ENCODE data around the gene YIPF5.

YIPF5 gene

GRCh38 chr5:144192661-144193060 lies 22.2 kb upstream of the YIPF5 start:
- DNase-seq (ENCODE audit: low spot score in 2 of 2) (no peak), ATAC-seq (no peak)
- peaks cover 15% of the 10 kb centered on the region for H3K36me3 Mint-ChIP-seq
- H3K9me3 Mint-ChIP-seq = no peaks in the 10 kb centered on the region
- H3K4me3 Mint-ChIP-seq = no peak overlapping the region
- no peaks in the 10 kb centered on the region for H3K4me1 Mint-ChIP-seq
- H3K27ac Mint-ChIP-seq = no peak overlapping the region

- H3K27ac Mint-ChIP-seq = no peak overlapping the region
- no peaks in the 10 kb centered on the region for H3K9me3 Mint-ChIP-seq
- H3K4me1 Mint-ChIP-seq = no peaks in the 10 kb centered on the region
- H3K36me3 Mint-ChIP-seq = peaks cover 15% of the 10 kb centered on the region
- DNase-seq (ENCODE audit: low spot score in 2 of 2) = peak in 1 of 2 donors; percentile 58
- no peak overlapping the region for H3K4me3 Mint-ChIP-seq
- ATAC-seq = peak; percentile 73
These were observed 21.5 kb upstream of the YIPF5 start for GRCh38 chr5:144191998-144192397.

- ATAC-seq (no peak), DNase-seq (ENCODE audit: low spot score in 2 of 2) (no peak)
- H3K36me3 Mint-ChIP-seq = peaks cover 15% of the 10 kb centered on the region
- H3K27ac Mint-ChIP-seq = no peak overlapping the region
- no peaks in the 10 kb centered on the region for H3K4me1 Mint-ChIP-seq
- no peak overlapping the region for H3K4me3 Mint-ChIP-seq
- no peaks in the 10 kb centered on the region for H3K9me3 Mint-ChIP-seq
These were observed 21.1 kb upstream of the YIPF5 start for GRCh38 chr5:144191531-144191930.

- Mint-ChIP-seq H3K4me3 (no peak overlapping the region), H3K27ac (no peak overlapping the region), H3K36me3 (peaks cover 15% of the 10 kb centered on the region), H3K9me3 (no peaks in the 10 kb centered on the region), H3K4me1 (no peaks in the 10 kb centered on the region)
- DNase-seq (ENCODE audit: low spot score in 2 of 2) = peak; percentile 51 to 85
- peak; percentile 91 for ATAC-seq
These were observed 19.5 kb upstream of the YIPF5 start for GRCh38 chr5:144189800-144190429.

- Mint-ChIP-seq H3K36me3 (peaks cover 15% of the 10 kb centered on the region), H3K4me1 (no peaks in the 10 kb centered on the region), H3K27ac (no peak overlapping the region), H3K9me3 (no peaks in the 10 kb centered on the region), H3K4me3 (no peak overlapping the region)
- peak; percentile 40 to 70 for DNase-seq (ENCODE audit: low spot score in 2 of 2)
- peak; percentile 63 for ATAC-seq
These were observed 17.3 kb upstream of the YIPF5 start for GRCh38 chr5:144187699-144188294.

- DNase-seq (ENCODE audit: low spot score in 2 of 2) = no peak
These were observed 12.9 kb upstream of the YIPF5 start for GRCh38 chr5:144183254-144183889.

GRCh38 chr5:144179226-144179625 lies 8.8 kb upstream of the YIPF5 start:
- DNase-seq (ENCODE audit: low spot score in 2 of 2) (no peak), ATAC-seq (peak; percentile 44)
- Mint-ChIP-seq H3K4me1 (peaks cover 9% of the 10 kb centered on the region), H3K36me3 (peaks cover 6% of the 10 kb centered on the region), H3K27ac (no peak overlapping the region), H3K4me3 (no peak overlapping the region), H3K9me3 (no peaks in the 10 kb centered on the region)

More at GRCh38 chr5:144183254-144183889, 12.9 kb upstream of the YIPF5 start:
- no peak overlapping the region for H3K27ac Mint-ChIP-seq
- peaks cover 6% of the 10 kb centered on the region for H3K36me3 Mint-ChIP-seq
- H3K9me3 Mint-ChIP-seq = no peaks in the 10 kb centered on the region
- H3K4me1 Mint-ChIP-seq = no peaks in the 10 kb centered on the region
- H3K4me3 Mint-ChIP-seq = no peak overlapping the region
- ATAC-seq = no peak

- Mint-ChIP-seq H3K36me3 (peaks cover 6% of the 10 kb centered on the region), H3K9me3 (no peaks in the 10 kb centered on the region), H3K27ac (no peak overlapping the region), H3K4me1 (peaks cover 9% of the 10 kb centered on the region), H3K4me3 (no peak overlapping the region)
- DNase-seq (ENCODE audit: low spot score in 2 of 2) (no peak), ATAC-seq (peak; percentile 68)
These were observed 7.1 kb upstream of the YIPF5 start for GRCh38 chr5:144177548-144177947.

- ATAC-seq (no peak), DNase-seq (ENCODE audit: low spot score in 2 of 2) (no peak)
- Mint-ChIP-seq H3K36me3 (peaks cover 26% of the 10 kb centered on the region), H3K4me1 (peaks cover 27% of the 10 kb centered on the region), H3K27ac (no peak overlapping the region), H3K9me3 (no peaks in the 10 kb centered on the region), H3K4me3 (no peak overlapping the region)
These were observed 3.3 kb upstream of the YIPF5 start for GRCh38 chr5:144173766-144174165.

- ATAC-seq = no peak
These were observed 569 bp downstream of the YIPF5 start for GRCh38 chr5:144169904-144170275.

GRCh38 chr5:144167998-144168397 lies 2.5 kb downstream of the YIPF5 start:
- no peak overlapping the region for H3K27ac Mint-ChIP-seq
- no peaks in the 10 kb centered on the region for H3K9me3 Mint-ChIP-seq

More at GRCh38 chr5:144169904-144170275, 569 bp downstream of the YIPF5 start:
- no peak for DNase-seq (ENCODE audit: low spot score in 2 of 2)
- H3K27ac Mint-ChIP-seq = peak overlapping the region; percentile 96
- peaks cover 28% of the 10 kb centered on the region for H3K4me1 Mint-ChIP-seq
- H3K36me3 Mint-ChIP-seq = peaks cover 63% of the 10 kb centered on the region
- H3K9me3 Mint-ChIP-seq = no peaks in the 10 kb centered on the region
- peak overlapping the region; percentile 87 for H3K4me3 Mint-ChIP-seq

GRCh38 chr5:144166696-144167095 lies 3.8 kb downstream of the YIPF5 start:
- Mint-ChIP-seq H3K36me3 (peaks cover 95% of the 10 kb centered on the region), H3K27ac (peak overlapping the region; percentile 32), H3K9me3 (no peaks in the 10 kb centered on the region), H3K4me1 (peaks cover 28% of the 10 kb centered on the region), H3K4me3 (no peak overlapping the region)
- DNase-seq (ENCODE audit: low spot score in 2 of 2) = no peak
- no peak for ATAC-seq

More at GRCh38 chr5:144167998-144168397, 2.5 kb downstream of the YIPF5 start:
- Mint-ChIP-seq H3K36me3 (peaks cover 82% of the 10 kb centered on the region), H3K4me3 (peak overlapping the region; percentile 87), H3K4me1 (peaks cover 28% of the 10 kb centered on the region)
- DNase-seq (ENCODE audit: low spot score in 2 of 2) (no peak), ATAC-seq (no peak)

GRCh38 chr5:144162686-144163085 lies 7.8 kb downstream of the YIPF5 start:
- H3K36me3 Mint-ChIP-seq = peaks cover 99% of the 10 kb centered on the region
- H3K4me3 Mint-ChIP-seq = no peak overlapping the region
- H3K9me3 Mint-ChIP-seq = no peaks in the 10 kb centered on the region
- no peaks in the 10 kb centered on the region for H3K4me1 Mint-ChIP-seq
- no peak overlapping the region for H3K27ac Mint-ChIP-seq
- DNase-seq (ENCODE audit: low spot score in 2 of 2) (no peak), ATAC-seq (no peak)

- DNase-seq (ENCODE audit: low spot score in 2 of 2) (no peak), ATAC-seq (peak; percentile 43)
- H3K9me3 Mint-ChIP-seq = no peaks in the 10 kb centered on the region
- no peak overlapping the region for H3K27ac Mint-ChIP-seq
- no peaks in the 10 kb centered on the region for H3K4me1 Mint-ChIP-seq
- H3K4me3 Mint-ChIP-seq = no peak overlapping the region
- H3K36me3 Mint-ChIP-seq = peaks cover 41% of the 10 kb centered on the region
These were observed 13.7 kb downstream of the YIPF5 start for GRCh38 chr5:144156767-144157171.

GRCh38 chr5:144151026-144151425 lies 19.4 kb downstream of the YIPF5 start:
- DNase-seq (ENCODE audit: low spot score in 2 of 2) = no peak
- no peak overlapping the region for H3K4me3 Mint-ChIP-seq

More at GRCh38 chr5:144151026-144151425, 19.4 kb downstream of the YIPF5 start:
- H3K4me1 Mint-ChIP-seq = no peaks in the 10 kb centered on the region
- H3K36me3 Mint-ChIP-seq = no peaks in the 10 kb centered on the region
- H3K9me3 Mint-ChIP-seq = no peaks in the 10 kb centered on the region
- no peak overlapping the region for H3K27ac Mint-ChIP-seq
- no peak for ATAC-seq
